GM21576 (cell line): Measurements from ENCODE around the gene DMD.

ENCODE experiments used
- ATAC-seq: cut with Tn5 transposase; IDR thresholded peaks from one replicate; pipeline ENCODE4 v1.9.1; 2021; ENCODE audit warnings: mild to moderate bottlenecking, moderate library complexity; ENCODE audit not compliant: unreplicated experiment

The DMD gene

DNA sequence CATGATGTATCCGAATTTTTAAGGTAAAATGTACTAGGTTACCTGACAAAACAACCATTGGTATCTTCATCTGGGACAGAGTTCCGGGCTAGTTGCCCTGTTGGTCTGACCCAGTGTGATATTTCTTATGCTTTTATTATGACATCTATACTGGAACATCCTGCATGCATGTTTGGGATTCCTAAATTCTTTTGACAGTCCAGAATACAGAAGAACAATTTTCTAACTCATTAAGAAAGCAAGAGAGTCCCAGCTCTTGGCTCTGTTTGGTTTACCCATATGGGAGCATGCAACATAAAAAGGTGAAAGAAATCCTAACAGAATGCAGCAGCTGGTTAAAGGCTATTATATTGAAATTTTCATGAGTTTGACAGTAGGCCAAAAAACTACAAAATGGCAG is 1891.8 kb downstream of the DMD start:
- no peak for ATAC-seq

DNA sequence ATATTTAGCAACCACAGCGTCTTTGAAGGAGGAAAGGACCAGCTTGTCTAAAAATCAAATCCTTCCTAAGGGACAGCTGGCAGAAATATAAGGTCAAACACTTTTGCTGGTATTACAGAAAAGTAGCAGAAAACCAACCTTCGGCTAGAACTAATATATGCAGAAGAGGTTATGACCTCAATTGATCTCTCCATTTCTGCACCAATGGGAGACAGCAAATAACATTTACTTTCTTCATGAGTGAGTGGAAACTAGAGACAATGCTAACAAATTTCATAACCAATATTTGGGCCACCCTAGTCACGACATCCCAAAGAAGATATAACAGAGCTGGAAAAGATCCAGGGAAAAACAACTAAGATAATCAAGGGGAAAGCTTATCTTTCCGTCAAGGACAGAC is 1892.5 kb downstream of the DMD start:
- no peak for ATAC-seq

DNA sequence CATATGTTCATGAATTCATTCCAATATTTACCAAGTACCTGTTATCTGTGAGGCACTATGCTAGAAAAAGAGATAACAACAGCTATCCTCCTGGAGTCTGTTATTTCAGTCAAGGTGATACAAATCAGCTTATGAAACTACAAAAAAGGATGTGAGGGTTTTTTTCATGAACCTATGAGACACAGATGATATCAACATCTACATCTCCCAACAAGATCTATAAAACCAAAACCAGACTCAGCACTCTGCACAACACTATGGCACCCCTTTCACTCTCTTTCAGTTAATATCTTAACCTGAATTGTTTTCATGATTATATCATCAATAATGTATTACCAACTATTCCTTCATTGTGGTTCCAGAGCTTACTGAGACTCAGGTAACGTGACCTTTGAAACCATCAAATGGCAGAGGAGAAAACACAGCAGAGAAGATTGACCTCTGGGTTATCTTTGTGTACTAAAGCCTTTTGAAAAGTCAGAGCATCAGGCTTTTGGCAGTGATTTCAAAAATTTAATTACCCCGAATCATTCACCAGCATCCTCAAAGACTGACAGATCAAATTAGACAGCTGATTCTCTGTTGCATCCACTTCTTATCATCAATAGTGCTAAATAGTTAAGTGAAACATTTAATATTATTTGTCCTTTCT is 1894.9 kb downstream of the DMD start:
- ATAC-seq: no peak

DNA sequence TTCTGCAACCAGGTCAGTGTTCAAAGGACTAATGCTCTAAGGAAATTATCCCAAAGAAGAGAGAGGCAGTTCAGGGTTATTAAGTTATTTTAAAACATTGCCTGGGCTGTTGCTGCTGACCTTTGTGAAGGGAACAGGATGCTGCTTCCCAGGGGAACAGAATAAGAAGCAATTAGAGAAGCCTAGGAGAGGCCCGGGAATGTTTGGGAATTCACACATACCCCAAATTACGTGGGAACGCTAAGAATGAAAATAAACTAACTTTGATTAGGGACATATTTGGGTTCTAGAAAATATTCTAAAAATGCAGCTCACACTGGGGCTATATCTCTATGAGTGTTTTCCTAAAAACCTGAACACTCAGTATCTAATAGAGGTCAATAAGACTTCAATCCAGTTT is 1896.4 kb downstream of the DMD start:
- ATAC-seq: no peak

DNA sequence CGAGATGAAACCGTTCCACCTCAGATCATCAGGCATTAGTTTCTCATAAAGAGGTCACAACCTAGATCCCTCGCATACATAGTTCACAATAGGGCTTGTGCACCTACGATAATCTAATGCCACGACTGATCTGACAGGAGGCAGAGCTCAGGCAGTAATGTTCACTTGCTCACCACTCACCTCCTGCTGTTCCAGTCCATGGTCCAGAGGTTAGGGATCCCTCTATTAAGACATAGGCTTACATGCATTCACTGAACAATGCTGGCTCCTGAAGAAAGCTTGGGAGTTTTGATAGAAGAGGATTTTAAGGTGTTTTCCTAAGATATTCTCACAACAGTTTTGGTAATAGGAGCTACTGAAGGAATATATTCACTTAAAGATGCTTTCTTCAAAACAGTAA is 1903.4 kb downstream of the DMD start:
- ATAC-seq: no peak

DNA sequence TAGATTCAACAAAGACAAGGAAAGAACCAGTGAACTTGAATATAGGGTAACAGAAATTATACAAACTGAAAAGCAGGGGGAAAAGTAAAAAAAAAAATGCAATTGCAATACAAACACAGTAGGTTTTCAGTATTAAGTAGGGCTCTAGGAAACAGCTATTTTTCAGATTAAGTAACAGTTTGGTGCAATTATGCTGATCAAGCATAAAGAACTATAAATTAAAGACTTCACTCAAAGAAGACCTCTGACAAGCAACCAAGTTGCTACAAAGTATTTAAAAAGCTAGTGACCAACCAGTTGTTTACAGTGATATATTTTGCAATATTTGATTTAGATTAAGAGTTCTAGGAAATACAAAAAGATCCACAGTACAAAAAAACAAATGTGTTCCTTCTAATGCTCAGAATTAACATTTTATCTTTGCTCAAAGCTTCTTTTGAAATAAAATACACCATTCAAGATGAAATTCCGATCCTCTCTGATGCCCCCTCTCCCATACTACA is 1908.7 kb downstream of the DMD start:
- ATAC-seq: no peak

DNA sequence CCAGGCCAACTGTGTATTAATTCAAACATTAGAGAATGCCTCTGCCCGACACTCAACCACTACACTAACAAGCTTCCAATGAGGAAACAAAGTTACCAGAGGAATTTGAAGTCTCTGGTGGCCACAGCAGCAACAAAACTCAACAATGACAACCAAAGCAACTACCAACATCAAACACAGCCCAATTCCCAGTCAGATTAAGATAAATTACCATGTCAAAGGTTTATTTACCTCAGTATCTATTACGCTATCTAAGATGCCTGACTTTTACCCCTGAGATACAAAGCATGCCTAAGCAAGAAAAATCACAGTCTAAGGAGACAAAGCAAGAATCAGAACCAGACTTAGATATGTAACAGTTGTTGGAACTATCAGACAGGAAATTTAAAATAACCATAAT is 1909.4 kb downstream of the DMD start:
- no peak for ATAC-seq

DNA sequence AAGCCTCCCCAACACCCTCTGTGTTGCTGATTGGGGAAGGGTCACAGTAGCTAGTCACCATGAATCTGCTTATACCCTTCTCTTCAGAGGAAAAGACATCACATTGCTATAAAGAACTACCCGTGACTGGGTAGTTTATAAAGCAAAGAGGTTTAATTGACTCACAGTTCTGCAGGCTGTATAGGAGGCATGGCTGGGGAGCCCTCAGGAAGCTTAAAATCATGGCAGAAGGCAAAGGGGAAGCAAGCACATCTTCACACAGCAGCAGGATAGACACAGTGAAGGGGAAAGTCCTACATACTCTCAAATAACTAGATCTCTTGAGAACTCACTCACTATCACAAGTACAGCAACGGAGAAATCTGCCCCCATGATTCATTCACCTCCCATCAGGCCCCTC is 1910.1 kb downstream of the DMD start:
- no peak for ATAC-seq

DNA sequence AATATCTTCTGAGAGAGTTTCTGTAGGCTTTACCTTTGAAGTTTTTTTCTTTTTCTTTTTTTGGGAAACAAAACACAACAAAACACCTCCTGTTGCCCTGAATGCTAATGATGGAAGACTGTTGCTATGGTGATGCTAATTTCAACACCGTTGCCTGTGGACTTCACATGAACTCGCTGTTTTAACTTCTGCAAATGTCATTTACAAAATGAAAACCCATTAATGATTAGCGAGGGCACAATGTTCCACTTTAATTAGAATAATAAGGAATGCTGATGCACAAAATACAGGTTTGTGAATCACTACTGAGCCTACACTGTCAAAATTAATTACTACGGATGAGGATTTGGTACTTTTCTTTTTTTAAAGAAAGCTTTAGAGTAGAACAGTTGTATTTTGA is 1912.4 kb downstream of the DMD start:
- ATAC-seq: no peak

DNA sequence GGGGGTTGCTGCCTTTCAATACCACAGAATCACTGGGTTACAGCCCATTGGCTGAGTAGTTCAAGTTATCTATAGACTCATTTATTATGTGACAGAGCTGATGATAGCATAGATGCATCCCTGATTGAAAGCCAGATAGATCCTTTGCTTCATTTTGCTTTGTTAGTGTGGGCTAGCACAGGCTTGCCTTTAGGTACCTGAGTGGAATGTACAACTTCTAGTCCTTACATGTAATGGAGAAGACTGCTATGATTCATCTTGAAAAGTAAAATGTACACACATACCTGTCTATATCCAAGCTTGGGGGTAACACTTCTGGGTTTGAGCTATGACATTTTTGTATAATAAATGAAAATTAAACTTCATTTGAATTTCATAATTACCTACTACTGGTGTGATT is 1913.5 kb downstream of the DMD start:
- no peak for ATAC-seq

DNA sequence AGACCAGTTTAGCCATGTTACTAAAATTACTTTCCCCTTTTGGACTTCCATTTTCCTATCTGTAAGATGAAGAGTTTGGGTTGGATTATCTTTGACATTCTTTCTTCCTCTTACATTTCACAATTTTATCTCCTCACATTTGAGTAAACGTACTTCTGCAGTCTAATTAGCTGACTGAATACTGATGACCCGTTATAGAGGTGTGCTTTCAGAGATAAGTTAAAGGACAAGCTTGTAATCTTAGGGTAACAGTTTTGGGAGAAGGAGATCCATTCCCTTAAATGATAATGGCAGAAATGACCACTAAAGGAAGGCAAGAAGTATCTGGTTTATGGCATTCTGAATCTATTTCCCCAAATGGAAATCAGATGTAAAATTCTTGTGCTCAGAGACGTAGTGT is 1916.9 kb downstream of the DMD start:
- ATAC-seq: no peak

DNA sequence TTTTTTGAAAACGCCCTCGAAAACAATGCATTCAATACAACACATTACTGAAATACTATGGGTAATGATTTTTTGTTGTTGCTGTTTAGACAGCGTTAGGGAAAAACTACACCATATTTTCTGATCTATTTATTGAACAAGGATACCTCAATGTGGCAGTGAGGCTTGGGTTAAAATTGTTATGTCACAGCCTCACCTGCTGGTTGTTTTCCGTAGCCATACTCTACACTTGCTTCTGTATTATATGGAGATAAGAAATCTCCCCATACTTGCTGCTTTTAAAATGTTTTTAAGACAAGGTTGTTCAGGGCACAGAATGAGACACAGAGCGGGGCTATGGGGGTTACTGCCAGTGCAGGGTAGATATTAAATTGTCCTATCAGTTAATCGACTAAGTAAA is 1917.9 kb downstream of the DMD start:
- ATAC-seq: no peak

DNA sequence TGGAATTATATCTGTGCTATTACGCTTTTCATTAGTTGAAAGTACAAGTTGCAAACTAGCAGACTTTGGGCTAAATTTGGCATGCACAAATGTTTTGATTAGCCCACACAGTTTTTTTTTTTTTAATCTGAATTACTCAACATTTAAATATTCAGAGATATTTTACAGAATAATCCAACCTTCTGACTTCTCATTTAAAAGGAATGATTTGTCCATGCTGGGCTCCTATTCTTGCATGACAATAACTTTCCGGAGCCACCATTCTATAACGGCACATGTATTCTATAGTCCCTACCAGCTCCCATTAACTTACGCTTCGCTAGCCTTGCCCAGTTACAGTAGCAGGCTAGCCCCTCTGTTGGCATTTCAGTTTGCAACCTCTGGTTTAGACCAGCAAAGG is 1920.2 kb downstream of the DMD start:
- no peak for ATAC-seq

DNA sequence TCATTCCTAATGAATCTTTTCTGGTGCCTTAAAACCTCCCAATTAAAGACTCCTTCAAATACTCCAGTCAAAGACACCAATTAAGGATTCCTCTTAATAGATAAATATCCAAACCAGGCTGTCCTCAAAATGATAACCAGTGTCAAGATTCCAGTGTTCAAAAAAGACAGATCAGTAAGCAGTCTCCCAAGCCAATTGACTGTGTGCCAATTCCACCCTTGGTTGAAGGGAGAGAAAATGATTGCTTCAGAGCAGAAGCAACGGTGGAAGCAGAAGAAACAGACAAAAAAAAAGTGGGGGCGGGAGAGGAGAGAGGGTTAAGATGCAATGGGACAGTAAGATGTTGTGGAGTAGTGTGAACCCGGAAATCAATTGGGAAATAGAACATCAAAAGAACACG is 1923.5 kb downstream of the DMD start:
- no peak for ATAC-seq

DNA sequence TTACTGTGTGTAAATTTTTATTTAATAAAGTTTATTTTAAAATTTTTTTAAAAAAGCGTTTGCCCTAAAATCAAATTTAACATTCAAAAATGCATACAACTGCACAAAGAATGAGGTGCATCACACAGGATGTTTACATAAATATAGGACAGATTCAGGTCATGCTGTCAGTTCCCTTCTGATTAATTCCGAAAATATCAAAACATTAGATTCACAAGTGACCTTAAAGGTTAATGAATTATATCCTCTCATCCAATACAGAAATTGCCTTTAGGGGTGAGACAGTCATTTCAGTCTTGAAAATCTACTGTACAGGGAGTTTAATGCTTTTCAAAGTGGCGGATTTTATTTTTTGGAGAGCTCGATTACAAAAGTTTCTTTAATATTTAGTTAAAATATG is 1930.8 kb downstream of the DMD start:
- no peak for ATAC-seq

DNA sequence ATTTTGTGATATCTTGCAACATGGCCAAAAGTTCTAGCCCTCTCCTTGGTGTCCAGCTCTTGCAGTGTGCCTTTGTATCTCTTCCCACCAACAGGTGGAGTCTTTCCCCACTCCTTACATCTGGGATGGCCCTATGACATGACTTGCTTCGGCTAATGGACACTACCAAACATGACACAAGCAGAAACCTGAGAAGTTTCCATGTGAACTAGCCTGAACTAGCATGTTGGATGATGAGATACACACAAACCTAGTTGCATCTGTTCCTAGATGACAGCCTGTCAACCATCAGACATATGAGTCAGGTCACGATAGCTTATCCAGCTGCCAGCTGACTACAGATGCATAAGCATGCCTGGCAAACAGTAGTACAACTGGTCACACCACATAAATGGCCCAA is 1932.0 kb downstream of the DMD start:
- ATAC-seq: no peak

DNA sequence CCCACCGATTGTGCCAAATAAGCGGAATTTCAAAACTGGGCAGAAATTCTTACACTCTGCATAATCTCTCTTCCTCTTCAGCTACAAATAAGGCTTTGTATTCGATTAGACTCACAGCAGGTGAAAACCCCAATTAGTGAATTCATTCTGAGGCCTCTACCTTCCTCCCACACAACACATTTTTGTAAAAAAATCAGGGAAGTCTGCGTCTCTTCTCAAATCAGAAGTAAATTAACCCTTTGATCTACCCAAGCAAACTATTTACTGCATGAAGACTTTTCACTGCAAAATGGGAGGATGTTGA is 1938.9 kb downstream of the DMD start:
- no peak for ATAC-seq

DNA sequence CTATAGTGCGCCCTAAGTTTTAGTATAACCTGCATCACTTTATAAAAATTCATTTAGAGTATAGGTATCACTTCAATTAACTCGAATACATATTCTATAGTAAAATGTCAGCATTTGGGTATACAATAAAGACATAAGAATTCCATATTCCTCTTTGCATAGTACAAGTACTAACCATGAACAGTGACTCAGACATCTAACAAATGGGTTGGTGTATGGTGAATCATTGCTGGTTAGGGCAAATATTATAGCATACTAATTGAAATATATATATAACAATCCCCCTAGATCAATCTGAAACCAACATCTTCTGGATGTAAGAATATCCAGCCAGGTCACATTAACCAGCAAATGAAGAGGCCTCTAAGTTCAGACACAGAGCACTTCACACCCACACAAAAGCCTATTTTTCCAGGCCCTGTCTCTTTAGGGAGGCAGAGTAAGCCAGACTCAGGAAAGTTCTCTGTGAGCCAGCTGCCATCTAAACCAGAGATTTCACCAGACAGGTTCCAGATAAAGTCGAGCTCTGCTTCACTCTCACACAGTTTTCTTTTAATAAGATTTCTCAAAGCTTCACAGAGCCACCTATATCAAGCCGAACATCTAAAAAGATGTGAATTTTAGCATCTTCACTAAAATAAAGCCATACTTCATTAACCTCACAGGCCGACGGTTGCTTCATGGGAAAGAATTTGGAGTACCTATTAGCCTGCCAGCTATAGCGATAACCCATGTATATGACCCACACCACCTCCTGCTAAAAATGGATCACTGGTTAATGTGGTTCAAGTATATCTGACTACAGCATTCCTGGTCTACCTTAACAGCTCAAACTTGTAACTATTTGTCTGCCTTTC is 1939.5 kb downstream of the DMD start:
- no peak for ATAC-seq

DNA sequence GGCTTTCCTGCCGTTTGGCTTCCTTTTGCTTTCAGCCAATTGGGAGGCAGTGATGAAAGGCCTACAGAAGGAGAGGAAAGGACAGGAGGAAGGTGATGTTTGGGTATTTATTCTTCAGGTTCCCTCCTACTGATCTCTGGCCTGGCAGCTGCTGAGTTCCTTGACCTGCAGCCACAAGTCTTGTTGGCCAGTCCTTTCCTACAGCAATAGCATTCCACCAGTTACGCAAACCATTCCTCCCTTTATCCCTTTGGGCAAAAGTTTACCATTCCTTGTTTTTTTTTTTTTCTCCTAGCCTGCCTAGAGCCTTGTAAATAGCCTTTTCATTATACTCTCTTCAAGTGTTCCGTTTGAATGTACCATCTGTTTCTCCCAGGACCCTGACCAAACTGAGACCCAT is 1941.4 kb downstream of the DMD start:
- ATAC-seq: no peak

DNA sequence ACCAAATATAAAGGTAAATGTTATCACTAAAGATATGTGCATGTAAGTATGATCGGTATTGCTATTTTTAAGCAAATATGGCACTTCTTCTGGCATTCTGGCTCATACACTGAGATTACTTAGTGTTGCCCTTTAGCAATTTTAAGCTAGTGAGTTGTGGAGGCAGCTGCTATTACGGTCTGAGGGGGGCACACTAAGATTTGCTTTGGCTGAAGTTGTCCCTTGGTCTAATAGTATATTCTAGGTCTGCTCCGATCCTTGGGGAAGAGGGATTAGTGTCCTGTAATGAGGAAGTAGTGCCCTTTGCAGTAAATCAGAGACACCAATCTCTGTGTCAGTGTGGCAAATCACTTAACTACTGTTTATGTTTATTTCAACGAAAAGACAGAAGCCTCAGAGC is 1943.0 kb downstream of the DMD start:
- no peak for ATAC-seq

DNA sequence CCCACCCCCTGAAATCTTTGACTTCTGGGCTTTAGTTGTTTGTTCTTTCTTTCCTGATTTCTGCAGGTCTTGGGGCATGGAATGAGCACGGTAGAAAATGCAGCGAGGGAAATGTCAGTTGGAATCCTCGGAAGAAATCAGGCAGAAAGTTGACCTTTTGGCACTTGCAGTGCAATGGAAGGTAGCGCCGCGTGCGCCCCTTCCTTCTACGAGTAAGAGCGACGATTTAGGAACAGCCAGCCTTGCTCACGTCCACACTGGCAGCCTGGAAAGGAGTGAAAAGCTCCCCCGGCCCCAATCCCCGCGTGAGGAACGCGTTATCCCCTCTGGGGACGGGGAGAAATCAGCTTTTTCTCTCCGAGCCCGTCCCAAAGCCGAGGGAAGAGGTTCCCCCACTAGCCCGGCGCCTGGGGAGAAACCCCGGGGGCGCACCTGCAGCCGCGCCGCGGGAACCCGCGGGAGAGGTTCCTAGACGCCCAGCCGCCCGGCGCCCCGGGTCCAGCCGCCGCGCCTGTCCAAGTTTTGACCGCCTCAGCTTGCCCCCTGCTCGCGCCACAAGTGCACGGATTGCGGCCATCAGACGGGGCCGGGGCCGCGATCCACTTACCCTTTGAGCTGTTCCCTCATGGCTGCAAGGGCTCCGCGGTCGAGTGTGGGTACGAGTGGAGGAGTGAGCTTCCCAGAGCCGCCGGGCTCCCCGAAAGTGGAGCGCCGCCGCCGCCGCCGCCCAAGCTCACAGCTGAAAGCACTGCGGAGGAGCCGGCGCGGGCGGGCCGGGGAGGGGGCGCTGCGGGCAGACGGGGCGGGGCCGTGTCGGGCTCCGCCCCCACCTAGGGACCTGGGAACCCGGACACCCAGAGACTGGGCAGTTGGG is 1944.9 kb downstream of the DMD start:
- peak; percentile 87 for ATAC-seq

DNA sequence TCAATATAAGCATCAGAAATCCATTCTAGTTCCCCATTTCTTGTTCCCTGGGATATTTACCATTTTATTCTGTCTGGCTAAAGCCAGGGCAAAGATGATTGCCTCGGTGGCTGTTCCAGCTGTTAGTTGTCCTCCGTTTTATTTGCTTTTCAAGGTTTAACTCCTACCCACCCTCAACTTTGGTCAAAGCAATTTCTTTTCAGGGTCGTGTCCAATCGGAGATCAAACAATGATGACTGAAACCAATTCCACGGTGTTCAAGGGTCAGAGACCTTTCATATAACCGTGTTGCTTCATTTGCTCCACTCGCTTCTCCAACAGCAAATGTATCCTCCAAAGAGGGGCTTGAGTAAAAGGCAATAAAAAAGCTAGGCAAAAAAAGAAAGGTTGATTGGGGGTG is 1946.0 kb downstream of the DMD start:
- ATAC-seq: no peak
